Aorta (tissue), 5 donors: ENCODE data around the gene CTNNBL1. TPM values are rescaled to one million over a fixed set of nuclear protein-coding genes. Genes with fewer than 3 reads are reported as not detected.

Experiments
- ATAC-seq: fragments of 200-7000 bp; cut with Tn5 transposase; one replicate; pipeline ENCODE4 v1.9.1; 2022; ENCODE audit warnings: moderate library complexity; ENCODE audit not compliant: low FRiP score
- DNase-seq, 2 donors: peaks; one replicate each; pipeline ENCODE4 v3.0.0-alpha.2; 2020
- H3K27ac ChIP-seq, 2 donors: one replicate each; pipeline ENCODE4 v1.5.1; 2013; ENCODE audit warnings: low read length in 2 of 2, mild to moderate bottlenecking in 2 of 2, moderate library complexity in 2 of 2, control low read depth in 1 of 2, inconsistent platforms in 1 of 2, low read depth in 1 of 2
- H3K27me3 ChIP-seq, 2 donors: one replicate each; pipeline ENCODE4 v1.6.1; 2013; ENCODE audit warnings: control low read depth in 1 of 2, low read length in 1 of 2, mild to moderate bottlenecking in 1 of 2, moderate library complexity in 1 of 2; ENCODE audit not compliant: insufficient read depth in 2 of 2, control insufficient read depth in 1 of 2
- H3K36me3 ChIP-seq, 2 donors: one replicate each; pipeline ENCODE4 v1.6.1; 2013; ENCODE audit warnings: control low read depth in 1 of 2, low read length in 1 of 2, mild to moderate bottlenecking in 1 of 2; ENCODE audit not compliant: insufficient read depth in 2 of 2, control insufficient read depth in 1 of 2
- H3K4me1 ChIP-seq, 2 donors: one replicate each; pipeline ENCODE4 v1.6.1; 2013; ENCODE audit warnings: low read length in 2 of 2, control low read depth in 1 of 2, mild to moderate bottlenecking in 1 of 2, moderate library complexity in 1 of 2; ENCODE audit not compliant: insufficient read depth in 2 of 2, control insufficient read depth in 1 of 2
- H3K4me3 ChIP-seq, 2 donors: one replicate each; pipeline ENCODE4 v1.5.1; 2013; ENCODE audit warnings: low read length in 2 of 2, control low read depth in 1 of 2, mild to moderate bottlenecking in 1 of 2
- H3K9me3 ChIP-seq: one replicate; pipeline ENCODE4 v1.6.1; 2013; ENCODE audit warnings: mild to moderate bottlenecking, low read length; ENCODE audit not compliant: control insufficient read depth
- WGBS, 2 donors: extraction: QIAGEN DNeasy Blood & Tissue Kit; methylation state at CpG; one replicate each; pipeline ENCODE4 v1.1.7; 2013; 5-methylcytosine and 5-hydroxymethylcytosine counted together
- intact Hi-C, 2 donors: fragments of 100-400 bp; cut with DNase I; formaldehyde crosslinking; loops; one replicate each; pipeline versions ENCODE4 v1.14.2 to v1.15.0; 2022
- polyA plus RNA-seq, 2 donors: library from polyadenylated mRNA; stranded (reverse); fragments of 200-250 nt; gene quantifications; one replicate each; pipeline ENCODE4 v1.2.3, GENCODE V29; 2013
- total RNA-seq, 2 donors: library from RNA; stranded (reverse); fragmentation: NEBNext Ultra II Directional; extraction: Animal tissue kit (Norgen Biotek cat#: 25700); gene quantifications; one replicate each; pipeline ENCODE4 v1.2.1, GENCODE V29; 2021
- donor health status: healthy with polysubstance abuse.
- donor health status: Bipolar disorder and iron deficiency.
- donor health status: DM: no; HTN: no; CAD: no.
- donor health status: DM: no; HTN: no; CAD: no.
- donor health status: DM: yes; HTN: yes; CAD: no.

Gene CTNNBL1
- total and polyA plus RNA-seq, 4 donors: 42.9 to 71.2 (median 54.4) TPM

DNA sequence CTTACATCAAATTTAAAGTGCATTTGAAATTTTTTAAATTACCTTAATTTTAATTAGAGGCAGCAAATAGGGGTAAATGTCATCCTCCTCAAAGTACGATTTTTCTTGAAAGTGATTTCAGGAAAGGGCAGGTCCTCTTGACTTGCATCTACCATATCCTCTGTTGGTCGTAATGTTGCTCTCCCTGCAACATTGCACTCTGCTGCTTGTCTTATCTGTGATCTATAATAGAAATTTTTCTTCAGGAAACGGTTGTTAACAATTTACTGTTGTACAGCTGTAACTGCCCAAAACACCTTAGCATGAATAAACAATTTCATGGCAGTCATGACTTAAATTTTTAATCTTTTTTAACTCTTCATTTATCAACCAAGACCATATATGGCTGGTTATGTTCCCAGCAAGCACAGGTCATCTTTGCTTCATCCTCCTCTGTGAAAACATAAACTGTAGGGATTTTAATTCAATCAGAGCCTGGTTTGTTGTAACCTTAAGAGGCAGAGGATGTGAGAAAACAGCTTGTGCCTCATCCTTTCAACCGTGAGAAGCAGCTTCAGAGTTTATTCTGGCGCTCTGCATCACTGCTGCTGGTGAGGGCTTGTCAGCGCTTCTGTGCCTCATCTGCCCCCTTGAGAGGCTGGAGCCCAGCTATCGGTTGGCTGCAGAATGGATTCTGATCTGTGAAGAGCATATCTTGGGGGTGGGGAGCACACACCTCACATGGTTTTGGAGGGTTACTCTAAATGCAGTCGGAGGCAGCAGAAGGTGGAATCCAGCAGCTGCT is 56.0 kb downstream of the CTNNBL1 start:
- Histone ChIP-seq H3K27ac (no peak overlapping the region), H3K36me3 (peaks cover 7% of the 10 kb centered on the region in 2 donors), H3K4me1 (no peaks in the 10 kb centered on the region), H3K27me3 (no peaks in the 10 kb centered on the region), H3K9me3 (no peaks in the 10 kb centered on the region), H3K4me3 (no peak overlapping the region)
- intact Hi-C loops: no loop called here
- ATAC-seq: no peak
- no peak for DNase-seq
- WGBS, 2 donors: 84 to 86% methylated on average over 8 of the region's 8 CpGs

DNA sequence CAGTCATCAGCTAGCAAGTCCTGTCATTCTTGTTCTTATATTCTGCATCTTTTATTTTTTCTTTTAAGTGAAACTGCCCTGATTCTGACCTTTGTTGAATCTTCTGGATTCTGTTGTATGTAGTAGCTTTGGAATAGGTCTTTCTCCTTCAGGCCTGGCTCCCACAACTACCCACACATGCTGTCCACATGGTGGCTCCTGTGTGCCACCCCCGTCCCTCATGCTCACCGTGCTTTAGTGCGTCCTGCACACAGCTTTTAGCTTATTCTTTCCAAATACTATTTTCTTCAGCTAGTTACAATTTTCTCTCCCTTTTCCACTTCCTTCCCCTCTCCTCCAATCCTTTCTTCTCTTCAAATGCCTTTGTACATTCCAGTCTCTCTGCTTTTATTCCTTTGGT is 61.8 kb downstream of the CTNNBL1 start:
- ATAC-seq (no peak), DNase-seq (no peak)
- Histone ChIP-seq H3K27me3 (no peaks in the 10 kb centered on the region), H3K36me3 (peaks cover 4 to 9% of the 10 kb centered on the region in 2 donors), H3K9me3 (no peaks in the 10 kb centered on the region), H3K27ac (no peak overlapping the region), H3K4me1 (no peaks in the 10 kb centered on the region), H3K4me3 (no peak overlapping the region)
- intact Hi-C loops: no loop called here
- 58 to 65% methylated on average over 3 of the region's 3 CpGs for WGBS, 2 donors

DNA sequence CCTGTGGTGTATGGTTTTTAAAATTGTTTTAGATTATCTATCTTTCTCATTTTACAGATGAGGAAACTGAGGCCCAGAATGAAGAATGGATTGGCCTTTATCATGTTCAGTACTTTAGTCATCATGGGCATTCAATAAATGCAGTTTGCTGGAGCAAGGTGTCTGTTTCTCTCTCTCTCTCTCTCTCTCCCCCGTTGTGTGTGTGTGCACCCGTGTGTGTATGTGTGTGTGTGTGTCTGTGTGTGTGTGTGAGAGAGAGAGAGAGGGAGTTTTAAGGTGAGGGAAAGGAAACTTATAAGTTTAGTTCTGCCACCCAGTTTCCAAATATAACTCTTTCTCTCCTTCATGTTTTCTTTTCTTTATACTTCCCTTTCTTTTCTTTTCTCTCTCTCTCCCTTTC is 62.4 kb downstream of the CTNNBL1 start:
- ATAC-seq (no peak), DNase-seq (no peak)
- intact Hi-C loops: no loop called here
- no peaks in the 10 kb centered on the region for H3K27me3 ChIP-seq
- no peak overlapping the region for H3K27ac ChIP-seq
- no peaks in the 10 kb centered on the region for H3K4me1 ChIP-seq
- no peak overlapping the region for H3K4me3 ChIP-seq
- H3K9me3 ChIP-seq: no peaks in the 10 kb centered on the region
- peaks cover 4 to 7% of the 10 kb centered on the region in 2 donors for H3K36me3 ChIP-seq
- WGBS, 2 donors: 62 to 80% methylated on average over 2 of the region's 2 CpGs

DNA sequence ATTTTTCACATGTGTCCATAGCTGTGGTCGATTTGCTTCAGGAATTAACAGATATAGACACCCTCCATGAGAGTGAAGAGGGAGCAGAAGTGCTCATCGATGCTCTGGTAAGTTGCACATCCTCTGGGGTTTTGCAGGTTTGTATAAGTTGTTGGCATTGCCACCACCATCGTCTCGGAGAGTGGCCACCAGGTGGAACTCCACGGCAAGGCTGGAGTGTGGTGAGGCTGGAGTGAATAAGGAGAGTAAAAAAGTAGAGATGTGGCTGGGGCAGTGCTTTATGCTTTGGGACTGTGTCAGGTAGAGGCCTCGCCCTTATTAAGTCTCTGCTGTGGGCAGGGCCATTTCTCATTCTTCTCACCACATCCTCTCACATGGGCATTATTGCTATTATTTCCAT is 63.7 kb downstream of the CTNNBL1 start:
- Histone ChIP-seq H3K4me1 (peaks cover 0 to 2% of the 10 kb centered on the region in 2 donors), H3K4me3 (no peak overlapping the region), H3K27me3 (no peaks in the 10 kb centered on the region), H3K9me3 (no peaks in the 10 kb centered on the region), H3K27ac (no peak overlapping the region), H3K36me3 (peaks cover 4 to 7% of the 10 kb centered on the region in 2 donors)
- DNase-seq: no peak
- no peak for ATAC-seq
- WGBS, 2 donors: 86 to 90% methylated on average over 6 of the region's 6 CpGs
- intact Hi-C loops: no loop called here

DNA sequence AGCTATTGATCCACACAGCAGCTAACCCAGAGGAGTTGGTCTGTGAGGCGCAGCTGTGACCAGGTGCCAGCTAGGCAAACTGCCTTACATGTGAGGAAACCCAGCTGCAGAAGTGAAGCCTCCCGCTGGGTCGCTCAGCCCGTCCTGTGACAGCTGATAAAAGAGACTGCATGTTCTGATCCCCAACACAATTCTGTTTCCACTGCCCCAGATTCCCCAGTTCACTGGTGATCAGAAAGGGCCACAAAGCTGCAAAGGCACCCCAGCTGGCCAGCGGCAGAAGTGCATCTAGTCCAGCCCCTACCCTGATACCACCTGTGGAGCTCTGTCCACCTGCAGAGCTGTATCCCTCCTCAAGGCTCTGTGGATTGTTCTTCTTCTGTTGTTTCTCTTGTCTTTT is 64.5 kb downstream of the CTNNBL1 start:
- DNase-seq: no peak
- H3K4me1 ChIP-seq: peaks cover 0 to 6% of the 10 kb centered on the region in 2 donors
- 94 to 96% methylated on average over 5 of the region's 5 CpGs for WGBS, 2 donors
- H3K36me3 ChIP-seq: peaks cover 4 to 7% of the 10 kb centered on the region in 2 donors
- no peak overlapping the region for H3K4me3 ChIP-seq
- no peak for ATAC-seq
- no peaks in the 10 kb centered on the region for H3K9me3 ChIP-seq
- no peak overlapping the region for H3K27ac ChIP-seq
- intact Hi-C loops: no loop called here
- no peaks in the 10 kb centered on the region for H3K27me3 ChIP-seq

DNA sequence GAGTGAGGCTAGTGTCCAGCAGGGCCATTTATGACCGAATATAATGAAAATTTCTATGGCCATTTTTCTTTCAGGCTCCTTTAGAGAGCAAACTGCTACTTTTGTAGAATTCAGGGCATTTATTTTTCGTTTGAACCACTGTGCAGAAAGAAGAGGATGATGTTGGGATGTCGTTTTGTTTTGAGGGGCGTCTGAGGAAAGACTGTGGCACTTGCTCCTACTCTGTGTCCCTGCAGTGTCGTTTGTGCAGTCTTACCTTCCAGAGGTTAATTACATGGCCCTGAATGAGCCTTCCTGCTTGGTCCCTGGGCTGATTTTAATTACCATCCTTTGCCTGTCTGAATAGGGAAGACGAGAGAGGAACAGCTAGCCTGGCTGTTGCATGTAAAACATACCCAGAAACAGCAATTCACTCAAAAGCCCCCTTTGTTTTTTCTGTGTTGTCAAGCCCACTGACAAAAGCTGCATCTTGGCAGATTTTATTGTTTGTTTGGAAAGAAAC is 65.3 kb downstream of the CTNNBL1 start:
- WGBS, 2 donors: 90% methylated on average over 6 of the region's 6 CpGs
- no peak for DNase-seq
- Histone ChIP-seq H3K27me3 (no peaks in the 10 kb centered on the region), H3K4me1 (peaks cover 0 to 8% of the 10 kb centered on the region in 2 donors), H3K9me3 (no peaks in the 10 kb centered on the region), H3K36me3 (peaks cover 4 to 7% of the 10 kb centered on the region in 2 donors), H3K4me3 (no peak overlapping the region), H3K27ac (no peak overlapping the region)
- intact Hi-C loops: no loop called here
- no peak for ATAC-seq

DNA sequence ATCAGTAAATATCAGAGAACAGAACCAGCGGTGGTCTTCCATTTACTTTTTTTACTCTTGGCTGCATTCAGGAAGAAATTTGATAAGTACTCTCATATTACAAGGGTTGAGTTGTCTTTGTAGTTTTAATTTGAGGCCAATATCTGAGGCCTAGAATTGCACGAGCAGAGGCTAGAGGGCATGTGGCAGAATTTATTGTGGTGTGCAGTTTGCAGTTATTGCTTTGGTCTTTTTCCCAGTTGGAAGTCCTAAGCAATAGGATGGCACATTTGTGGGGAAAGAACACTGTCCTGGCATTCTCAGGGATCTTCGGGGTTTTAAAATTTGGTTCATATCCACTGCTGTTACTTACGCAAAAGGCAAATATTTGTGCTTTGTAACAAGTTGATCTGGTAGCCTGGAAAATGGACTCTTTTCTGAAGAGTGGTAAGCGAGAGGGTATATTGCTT is 66.0 kb downstream of the CTNNBL1 start:
- Histone ChIP-seq H3K27me3 (no peaks in the 10 kb centered on the region), H3K4me3 (no peak overlapping the region), H3K27ac (no peak overlapping the region), H3K9me3 (no peaks in the 10 kb centered on the region), H3K4me1 (peaks cover 0 to 8% of the 10 kb centered on the region in 2 donors), H3K36me3 (peaks cover 4 to 7% of the 10 kb centered on the region in 2 donors)
- DNase-seq (no peak), ATAC-seq (no peak)
- WGBS, 2 donors: 96 to 99% methylated on average over 5 of the region's 5 CpGs
- intact Hi-C loops: no loop called here

DNA sequence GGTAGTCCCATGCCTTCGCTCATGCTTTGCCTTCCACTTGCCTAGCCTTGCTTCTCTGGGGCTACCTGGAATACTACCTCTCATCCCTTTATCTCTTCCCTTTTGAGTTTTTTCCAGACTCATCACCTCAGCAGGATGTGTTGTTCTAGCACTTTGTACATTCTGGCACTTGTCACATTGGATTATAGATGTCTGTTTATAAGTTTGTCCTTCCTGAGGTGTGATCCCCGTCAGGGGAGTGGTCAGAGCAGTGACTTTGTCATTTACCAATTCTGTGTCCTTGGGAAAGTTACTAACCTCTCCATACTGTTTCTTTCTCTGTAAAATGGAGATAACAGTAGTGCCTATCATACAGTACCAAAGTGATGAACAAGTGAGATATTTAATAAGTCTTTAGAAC is 66.5 kb downstream of the CTNNBL1 start:
- DNase-seq: no peak

More for the DNA sequence above, 66.5 kb downstream of the CTNNBL1 start:
- Histone ChIP-seq H3K9me3 (no peaks in the 10 kb centered on the region), H3K27me3 (no peaks in the 10 kb centered on the region), H3K36me3 (peaks cover 4 to 7% of the 10 kb centered on the region in 2 donors), H3K4me3 (no peak overlapping the region), H3K4me1 (peaks cover 0 to 8% of the 10 kb centered on the region in 2 donors), H3K27ac (no peak overlapping the region)
- ATAC-seq: no peak
- 98% methylated on average over 2 of the region's 2 CpGs for WGBS, 2 donors
- intact Hi-C loops: no loop called here
